BLaER1 (cell line): Measurements from ENCODE around the gene S1PR1.

Experiments
- H3K27ac ChIP-seq: shearing (Covaris generic); formaldehyde crosslinking; 2 replicates; pipeline ENCODE4 v1.8.1; 2022
- H3K27me3 ChIP-seq: shearing (Covaris generic); formaldehyde crosslinking; 2 replicates; pipeline ENCODE4 v1.8.1; 2022
- H3K36me3 ChIP-seq: shearing (Covaris generic); formaldehyde crosslinking; 2 replicates; pipeline ENCODE4 v1.8.1; 2022
- H3K4me1 ChIP-seq: shearing (Covaris generic); formaldehyde crosslinking; 2 replicates; pipeline ENCODE4 v1.8.1; 2022
- H3K4me2 ChIP-seq: shearing (Covaris generic); formaldehyde crosslinking; 2 replicates; pipeline ENCODE4 v1.8.1; 2022
- H3K4me3 ChIP-seq: shearing (Covaris generic); formaldehyde crosslinking; 2 replicates; pipeline ENCODE4 v1.8.1; 2022
- H3K9ac ChIP-seq: shearing (Covaris generic); formaldehyde crosslinking; 2 replicates; pipeline ENCODE4 v1.8.1; 2022
- H3K9me3 ChIP-seq: shearing (Covaris generic); formaldehyde crosslinking; 2 replicates; pipeline ENCODE4 v1.8.1; 2022
- H4K20me1 ChIP-seq: shearing (Covaris generic); formaldehyde crosslinking; 2 replicates; pipeline ENCODE4 v1.8.1; 2022
- Cebpa-rat ChIP-seq: shearing (Covaris generic); IDR thresholded peaks from 2 replicates; pipeline ENCODE4 v1.8.1; 2022

Gene S1PR1

DNA sequence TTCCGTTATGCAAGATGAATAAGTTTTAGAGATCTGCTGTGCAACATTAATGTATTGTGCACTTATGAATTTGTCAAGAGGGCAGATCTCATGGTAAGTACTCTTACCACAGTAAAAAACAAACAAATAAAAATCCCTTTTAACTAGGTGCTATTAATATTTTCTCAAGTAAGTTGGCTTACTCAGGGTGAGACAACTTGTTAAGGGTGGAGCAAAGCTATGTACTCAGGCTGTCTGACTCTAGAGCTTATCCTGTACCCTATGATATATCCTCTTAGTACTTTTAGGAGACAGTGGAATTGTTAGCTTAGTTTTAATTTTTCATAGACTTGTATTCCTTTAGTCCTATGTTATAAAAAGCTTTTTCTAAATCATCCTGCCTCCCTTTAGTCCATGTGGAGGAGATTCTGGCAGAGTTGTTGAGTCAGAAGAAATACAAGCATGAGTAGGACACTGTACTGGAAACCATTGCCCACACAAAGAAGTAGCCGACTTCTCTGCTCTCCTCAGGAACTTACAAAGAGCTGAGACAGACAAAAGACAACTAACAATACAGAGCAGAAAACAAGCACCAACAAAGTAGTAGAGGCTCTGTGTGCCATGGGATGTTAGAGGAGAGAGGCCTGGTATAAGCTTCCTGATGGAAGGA is 49.2 kb downstream of the S1PR1 start:
- Histone ChIP-seq H3K9me3 (no peaks in the 10 kb centered on the region), H3K36me3 (no peaks in the 10 kb centered on the region), H3K4me2 (no peak overlapping the region), H3K27ac (no peak overlapping the region), H3K27me3 (no peaks in the 10 kb centered on the region), H4K20me1 (no peaks in the 10 kb centered on the region), H3K4me3 (no peak overlapping the region), H3K9ac (no peak overlapping the region), H3K4me1 (peaks cover 32% of the 10 kb centered on the region)
- TF ChIP-seq Cebpa-rat, result no peak

- Histone ChIP-seq H3K36me3 (no peaks in the 10 kb centered on the region), H3K4me3 (no peak overlapping the region), H3K4me1 (peaks cover 57% of the 10 kb centered on the region), H3K4me2 (peak overlapping the region; percentile 32), H3K27ac (0 out of 2 replicates have a peak overlapping the region, but pooled peaks have one; percentile 39), H3K9ac (no peak overlapping the region; the same call in 1 of the 2 replicates), H4K20me1 (no peaks in the 10 kb centered on the region), H3K9me3 (no peaks in the 10 kb centered on the region), H3K27me3 (no peaks in the 10 kb centered on the region)
- TF ChIP-seq Cebpa-rat, result no peak
These were observed 51.7 kb downstream of the S1PR1 start for GRCh38 chr1:101288491-101288944.

GRCh38 chr1:101290119-101290921 is 53.5 kb downstream of the S1PR1 start:
- Histone ChIP-seq H4K20me1 (no peaks in the 10 kb centered on the region), H3K4me3 (no peak overlapping the region), H3K36me3 (no peaks in the 10 kb centered on the region), H3K4me1 (peaks cover 75% of the 10 kb centered on the region), H3K4me2 (peak overlapping the region; percentile 93), H3K27ac (peak overlapping the region; percentile 78), H3K9ac (peak overlapping the region; percentile 71; the same call in 1 of the 2 replicates), H3K9me3 (no peaks in the 10 kb centered on the region), H3K27me3 (no peaks in the 10 kb centered on the region)
- no peak for TF ChIP-seq Cebpa-rat
